Fibroblast of skin of right biceps (primary cell): Measurements from ENCODE around the gene AK5.

Source experiments
- DNase-seq: peaks from one replicate; pipeline ENCODE4 v3.0.0-alpha.2; 2013

AK5 gene

DNA sequence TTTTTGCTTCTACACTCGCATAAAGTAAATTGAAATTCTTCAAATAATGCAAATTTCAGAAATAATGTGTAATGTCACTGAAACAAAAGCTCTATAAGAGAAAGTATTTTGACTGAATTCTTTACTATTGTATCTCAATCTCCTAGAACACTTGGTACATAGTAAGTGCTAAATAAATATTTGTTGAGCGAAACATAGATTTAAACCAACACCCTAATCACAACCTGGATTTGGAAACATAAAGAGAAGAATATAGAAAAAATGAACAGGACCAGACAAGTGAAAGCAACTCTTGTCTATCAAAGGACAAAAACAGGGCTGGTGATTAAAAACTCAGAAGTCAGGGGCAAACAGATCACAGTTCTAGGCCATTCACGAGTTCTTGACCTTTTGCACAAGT is 74.3 kb downstream of the AK5 start:
- no peak for DNase-seq

DNA sequence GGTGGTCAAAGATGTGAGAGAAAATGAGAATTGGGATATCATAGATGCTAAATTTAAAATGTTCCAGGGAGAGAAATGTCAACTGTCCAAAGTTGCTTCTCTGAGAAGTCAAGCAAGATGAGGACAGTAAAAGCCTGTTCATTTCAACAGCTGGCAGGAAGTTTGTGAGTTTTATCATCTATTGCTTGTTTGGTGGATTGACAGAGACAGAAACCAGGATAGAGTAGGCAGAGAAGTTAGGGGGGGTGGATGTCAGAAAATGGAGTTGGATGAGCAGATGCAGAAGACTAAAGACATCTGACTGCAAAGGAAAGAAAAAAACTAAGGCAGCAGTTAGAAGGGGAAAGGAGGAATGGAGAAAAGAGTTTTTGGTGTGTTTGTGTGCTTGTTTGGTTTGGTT is 78.4 kb downstream of the AK5 start:
- DNase-seq: no peak

DNA sequence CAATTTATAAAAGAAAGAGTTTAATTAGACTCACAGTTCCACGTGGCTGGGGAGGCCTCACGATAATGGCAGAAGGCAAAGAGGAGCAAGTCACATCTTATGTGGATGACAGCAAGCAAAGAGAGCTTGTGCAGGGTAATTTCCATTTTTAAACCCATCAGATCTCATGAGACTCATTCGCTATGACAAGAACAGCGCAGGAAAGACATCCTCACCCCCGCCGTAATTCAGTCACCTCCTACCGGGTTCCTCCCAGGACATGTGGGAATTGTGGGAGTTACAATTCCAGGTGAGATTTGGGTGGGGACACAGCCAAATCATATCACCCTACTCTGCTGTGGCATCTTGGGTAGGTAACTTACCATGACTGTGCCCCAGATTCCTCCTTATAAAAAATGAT is 79.8 kb downstream of the AK5 start:
- DNase-seq: no peak

DNA sequence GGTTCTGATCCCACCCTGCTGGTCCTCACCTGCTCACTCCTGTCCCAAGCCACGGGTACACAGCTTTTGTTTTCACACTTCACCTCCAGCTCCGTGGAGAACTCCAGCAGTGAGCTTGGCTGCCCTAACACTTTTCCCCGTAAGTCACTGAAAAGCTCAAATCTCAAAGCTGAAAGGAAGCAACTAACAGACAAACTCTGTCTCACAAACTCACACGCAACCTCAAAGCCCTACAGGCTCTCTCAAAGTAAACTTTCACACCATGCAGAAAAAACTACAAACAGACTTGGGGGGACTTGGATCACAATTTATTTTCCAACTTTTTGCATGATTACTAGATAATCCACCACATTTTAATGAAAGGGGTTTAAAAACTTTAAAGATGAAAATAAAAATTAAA is 88.3 kb downstream of the AK5 start:
- peak; percentile 19 for DNase-seq

DNA sequence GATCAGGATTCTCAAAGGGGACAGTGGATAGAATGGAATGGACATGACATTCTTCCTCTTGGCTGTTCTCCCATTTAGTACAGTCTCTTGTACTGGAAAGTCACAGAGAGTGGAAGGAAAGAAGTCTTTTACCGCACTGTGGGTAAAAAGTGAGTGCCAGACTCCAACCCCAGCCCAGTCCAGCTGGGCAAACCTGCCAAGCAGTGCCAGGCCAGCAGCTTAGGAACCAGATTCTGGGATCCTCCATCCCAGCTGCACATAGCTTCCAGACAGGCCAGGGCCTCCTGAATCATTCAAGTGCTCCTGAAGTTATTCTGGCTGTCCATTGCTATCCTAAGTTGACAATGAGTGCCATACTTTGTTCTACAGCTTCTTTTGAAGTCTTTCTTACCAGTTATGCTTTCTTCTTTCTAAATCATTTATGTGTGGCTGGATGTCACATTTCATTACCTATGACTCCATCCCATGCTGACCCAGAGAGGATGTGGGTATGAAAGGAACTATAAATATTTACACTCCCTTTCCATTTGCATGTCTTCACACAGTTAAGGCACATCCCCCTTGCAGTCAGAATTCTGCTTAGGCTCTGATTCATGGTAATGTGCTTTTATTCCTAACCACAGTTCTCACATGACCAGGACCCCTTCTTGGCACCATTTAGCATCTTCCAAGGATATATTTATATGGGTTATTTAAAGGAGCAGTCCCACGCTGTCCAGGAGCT is 88.9 kb downstream of the AK5 start:
- peak; percentile 98 for DNase-seq

DNA sequence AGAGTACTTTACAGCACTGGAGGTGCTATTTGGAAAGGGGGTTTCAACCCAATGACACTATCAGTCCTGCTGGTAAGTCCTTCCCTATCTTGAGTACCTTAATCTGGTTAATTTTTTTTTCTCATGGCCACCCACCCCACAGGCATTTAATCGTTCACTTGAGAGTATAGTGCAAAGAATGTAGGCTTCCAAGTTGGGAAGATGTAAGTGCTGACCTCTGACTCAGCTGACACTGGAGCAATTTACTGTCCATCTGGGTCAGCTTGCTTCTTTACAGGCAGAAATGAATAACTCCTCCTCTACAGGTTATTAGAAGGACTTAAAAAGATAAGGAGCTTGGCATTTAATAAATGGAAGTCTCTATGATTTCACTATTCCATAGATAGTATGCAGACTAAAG is 89.6 kb downstream of the AK5 start:
- peak; percentile 13 for DNase-seq

DNA sequence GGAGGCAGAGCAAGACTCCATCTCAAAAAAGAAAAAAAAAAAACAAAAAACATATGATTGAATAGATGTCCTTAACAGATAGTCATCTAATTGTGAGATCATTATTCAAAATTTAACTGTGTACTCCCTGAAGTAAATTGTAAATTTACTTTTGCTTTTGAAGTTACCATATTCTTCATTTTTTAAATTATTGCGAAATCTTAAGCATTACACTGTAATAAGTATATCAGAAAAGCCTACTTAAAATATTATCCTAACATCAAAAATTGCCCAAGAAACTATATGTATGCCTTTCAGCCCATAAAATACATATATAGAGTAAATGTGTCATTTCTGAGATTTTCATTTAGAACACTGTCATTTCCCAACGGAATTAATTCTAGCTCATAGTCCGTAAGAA is 91.9 kb downstream of the AK5 start:
- DNase-seq: no peak

DNA sequence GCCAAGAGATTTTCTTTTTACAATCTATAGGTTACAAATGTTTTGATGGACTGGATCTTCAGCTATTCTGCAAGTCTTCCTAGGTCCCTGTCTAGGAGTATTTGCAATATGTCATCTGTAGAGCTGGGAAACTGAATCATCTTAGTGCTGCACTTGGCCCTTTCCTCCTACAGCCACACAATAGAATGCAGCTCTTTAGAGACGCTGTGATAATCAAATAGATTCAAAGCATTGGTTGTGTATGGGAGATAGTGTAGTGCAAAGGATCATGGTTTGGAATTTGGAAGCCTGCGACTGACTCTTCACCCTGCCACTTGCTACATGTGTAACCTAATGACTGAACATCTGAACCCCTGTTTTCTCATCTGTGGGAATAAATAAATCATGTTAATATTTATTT is 93.7 kb downstream of the AK5 start:
- DNase-seq: no peak

DNA sequence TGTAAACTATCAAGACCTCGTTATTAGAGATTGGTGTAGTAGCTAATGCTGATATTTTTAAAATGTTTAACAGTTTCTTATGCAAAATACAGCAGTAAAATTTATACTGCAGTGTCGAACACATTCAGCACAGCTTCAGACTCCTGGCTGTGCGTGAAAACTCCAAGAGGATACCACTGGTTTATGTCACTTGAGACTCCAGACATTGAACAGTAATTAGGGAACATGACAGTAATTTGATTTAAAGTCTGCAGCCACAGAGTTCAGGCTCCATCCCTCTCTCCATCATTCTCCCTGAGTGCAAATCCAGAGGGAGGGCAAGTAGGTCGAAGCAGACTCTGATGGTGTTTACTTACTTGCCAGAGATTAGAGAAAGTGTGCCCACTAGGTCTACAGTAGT is 94.2 kb downstream of the AK5 start:
- DNase-seq: no peak

DNA sequence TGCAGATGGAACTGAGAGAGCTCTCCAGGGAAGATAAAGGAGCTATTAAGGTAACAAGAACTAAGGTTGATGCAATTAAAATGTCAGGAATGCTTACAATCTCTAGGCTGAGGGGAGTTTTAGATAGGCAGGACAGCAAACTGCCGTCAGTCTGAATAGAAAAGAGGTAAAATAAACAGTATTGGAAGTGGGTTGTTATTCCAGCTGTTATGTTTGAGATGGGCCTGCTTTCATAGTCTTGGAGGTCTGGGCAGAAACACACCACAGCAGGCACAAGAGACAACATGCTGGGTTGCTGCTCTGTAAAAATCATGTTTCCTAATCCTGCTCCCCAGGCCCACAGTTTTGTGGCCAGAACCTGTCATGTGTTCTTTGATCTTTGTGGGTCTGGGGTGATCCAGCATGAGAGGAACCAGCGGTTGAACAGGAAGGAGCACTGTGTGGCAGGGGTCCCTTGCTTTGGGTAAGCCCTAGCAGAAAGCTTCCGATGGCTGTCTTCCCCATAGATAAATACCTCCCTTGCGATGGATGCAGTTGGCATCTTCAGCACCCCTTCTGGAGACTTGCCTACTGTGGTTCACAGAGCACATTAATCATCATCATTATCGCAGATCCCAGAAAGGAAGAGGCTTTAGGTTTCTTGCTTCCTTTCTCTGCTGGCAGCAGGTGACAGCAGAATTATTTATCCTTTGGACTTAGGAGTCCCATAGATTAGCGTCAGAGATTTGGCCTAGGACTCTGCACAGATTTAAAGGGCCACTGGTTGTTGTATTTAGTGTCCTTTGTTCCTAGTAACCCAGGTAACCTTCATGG is 97.1 kb downstream of the AK5 start:
- peak; percentile 26 for DNase-seq

DNA sequence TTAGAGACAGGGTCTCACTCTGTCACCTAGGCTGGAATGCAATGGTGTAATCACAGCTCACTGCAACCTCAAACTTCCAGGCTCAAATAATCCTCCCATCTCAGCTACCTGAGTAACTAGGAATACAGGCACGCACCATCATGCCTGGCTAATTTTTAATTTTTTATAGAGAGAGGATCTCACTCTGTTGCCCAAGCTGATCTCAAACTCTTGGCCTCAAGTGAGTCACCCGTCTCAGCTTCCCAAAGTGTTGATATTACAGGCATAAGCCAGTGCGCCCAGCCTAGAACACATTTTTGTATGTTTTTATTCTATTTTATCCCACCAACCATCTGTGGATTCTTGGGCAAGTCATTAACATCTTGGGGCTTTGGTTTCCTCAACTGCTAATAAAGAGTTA is 100.5 kb downstream of the AK5 start:
- peak; percentile 35 for DNase-seq

DNA sequence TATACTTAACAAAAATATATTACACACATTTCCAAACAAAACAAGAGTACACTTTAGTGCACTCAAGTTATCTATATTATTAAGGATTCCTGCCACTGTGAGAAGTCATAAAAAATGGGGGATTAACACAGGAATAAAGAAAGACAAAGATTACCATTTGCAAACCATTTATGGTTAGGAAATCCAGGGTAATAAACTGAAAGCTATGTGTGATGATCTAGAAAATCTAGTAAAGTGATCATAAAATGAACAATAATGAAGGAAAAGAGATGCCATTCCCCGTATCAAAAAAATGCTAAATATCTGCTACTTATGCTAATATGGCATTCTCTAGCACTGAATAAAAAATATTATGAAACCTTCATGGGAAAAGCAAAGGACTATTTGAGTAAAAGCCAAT is 101.4 kb downstream of the AK5 start:
- no peak for DNase-seq

DNA sequence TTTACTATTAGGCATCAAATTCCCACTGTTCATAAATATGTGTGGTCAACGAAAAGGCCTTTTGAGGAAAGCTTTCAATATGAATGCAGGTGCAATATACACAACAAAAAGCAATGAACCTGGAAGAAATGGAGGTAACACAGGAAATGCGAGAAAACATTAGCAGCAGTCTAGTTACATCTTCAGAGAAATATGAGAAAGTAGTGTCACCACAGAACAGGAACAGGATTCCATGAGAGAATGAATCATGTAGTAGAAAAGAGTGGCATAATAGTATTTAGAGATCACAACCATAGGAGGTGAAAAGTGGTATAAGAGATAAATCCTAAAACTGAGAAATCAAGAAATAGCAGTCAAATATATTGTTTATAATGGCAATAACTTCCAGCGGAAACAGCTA is 103.7 kb downstream of the AK5 start:
- peak; percentile 25 for DNase-seq

DNA sequence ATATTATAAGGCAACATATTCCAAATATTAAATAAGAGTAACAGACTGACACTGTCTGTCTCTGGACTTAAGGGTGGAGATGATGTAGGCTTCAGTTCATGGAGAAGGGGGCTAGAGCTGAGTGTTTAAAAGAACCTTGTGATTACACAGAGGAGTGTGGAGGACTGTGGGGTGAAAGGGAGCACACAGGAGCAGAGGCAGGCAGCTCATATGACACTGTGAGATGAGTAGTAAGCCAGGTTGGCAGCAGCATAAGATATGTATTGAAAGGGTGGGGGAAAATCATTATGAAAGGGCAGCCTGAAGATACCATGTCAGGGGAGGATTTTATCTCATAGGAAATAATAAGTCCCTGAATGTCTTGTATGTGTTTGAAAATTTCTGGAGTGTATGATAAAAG is 104.5 kb downstream of the AK5 start:
- DNase-seq: no peak

DNA sequence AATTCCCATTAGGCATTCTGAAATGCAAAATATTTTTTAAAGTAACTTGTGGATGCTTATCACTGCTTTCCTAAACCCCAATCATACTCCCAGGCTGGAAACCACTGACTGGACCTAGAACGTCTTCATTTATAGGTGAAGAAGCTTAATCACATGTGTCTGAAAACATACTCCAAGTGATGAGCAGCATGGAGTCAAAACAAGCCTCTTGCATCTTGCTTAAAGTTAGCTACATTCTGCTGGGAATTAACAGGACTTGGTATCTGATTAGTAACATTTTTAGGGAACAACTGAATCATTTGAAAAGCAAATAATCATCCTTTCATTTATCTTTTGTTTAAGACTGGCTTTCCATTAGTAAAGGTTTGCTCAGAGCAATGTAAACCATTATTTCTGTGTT is 105.7 kb downstream of the AK5 start:
- no peak for DNase-seq

DNA sequence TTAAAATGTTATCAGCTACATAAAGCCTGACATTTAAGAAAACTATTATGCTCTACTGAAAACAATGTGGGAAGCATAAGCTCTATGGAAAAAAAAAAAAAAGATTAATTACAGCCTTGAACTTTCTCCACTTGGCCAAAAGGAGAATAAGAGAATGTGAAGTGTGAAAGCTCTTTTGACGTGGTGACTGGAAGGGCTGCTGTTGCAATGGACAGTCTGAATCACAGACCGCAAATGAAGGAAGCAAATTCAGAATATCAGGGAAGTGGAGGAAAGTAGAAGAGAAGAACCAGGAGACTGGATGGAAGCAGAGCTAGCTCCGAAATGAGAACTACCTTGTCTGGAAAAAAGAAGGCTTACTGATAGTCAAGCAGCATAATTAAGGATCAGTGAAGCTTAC is 106.8 kb downstream of the AK5 start:
- no peak for DNase-seq

DNA sequence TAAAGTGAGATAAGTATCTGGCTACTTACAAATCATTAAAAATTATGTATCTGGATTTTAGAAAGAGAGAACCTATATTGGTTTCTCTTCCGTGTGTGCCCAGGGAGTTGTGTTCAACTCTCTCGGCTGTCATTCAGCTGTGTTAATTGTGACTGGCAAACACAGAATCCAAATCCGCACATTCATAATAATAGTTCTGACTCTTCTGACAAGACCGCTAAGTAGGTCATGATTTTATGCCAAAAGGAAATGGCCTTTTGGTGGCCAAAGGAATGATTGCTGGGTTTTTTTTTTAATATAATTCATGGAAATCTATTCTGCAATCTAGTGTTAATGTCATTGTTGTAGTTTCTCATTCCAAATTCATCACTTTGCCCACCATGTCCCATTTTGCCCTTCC is 110.7 kb downstream of the AK5 start:
- no peak for DNase-seq

DNA sequence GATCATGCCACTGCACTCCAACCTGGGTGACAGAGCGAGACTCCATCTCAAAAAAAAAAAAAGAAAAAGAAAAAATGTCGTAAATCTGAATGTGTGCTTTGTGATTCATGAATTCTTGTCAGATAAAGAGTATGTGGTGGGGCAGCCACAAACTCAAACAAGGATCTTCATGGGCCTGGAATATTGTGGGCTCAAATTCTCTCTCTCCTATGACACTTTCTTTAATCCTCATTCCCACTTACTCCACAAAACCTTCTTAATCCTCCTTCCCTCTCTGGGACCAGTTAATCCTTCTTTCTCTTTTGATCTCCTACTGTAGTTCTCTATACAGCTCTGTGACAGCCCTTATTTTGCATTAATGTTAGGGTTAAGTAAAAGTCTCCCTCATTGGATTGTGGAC is 112.3 kb downstream of the AK5 start:
- peak; percentile 84 for DNase-seq

DNA sequence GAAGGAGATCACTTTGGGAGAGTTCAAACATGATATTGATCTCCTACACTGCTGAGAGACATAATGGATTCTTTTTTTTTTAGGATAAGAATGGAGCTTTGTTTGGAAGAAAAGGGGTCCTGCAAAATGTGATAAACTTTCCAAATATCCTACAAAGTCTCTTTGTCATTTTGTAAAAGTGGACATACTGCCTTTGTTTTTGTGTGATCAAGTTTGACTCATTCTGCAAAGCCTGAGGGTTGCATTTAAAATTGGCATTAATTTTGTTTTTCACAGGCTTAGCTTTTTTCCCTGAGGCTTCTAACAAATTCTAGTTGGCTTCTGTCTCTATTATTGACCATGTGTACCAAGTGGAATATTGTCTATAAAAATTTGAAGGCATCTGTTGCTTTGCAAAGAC is 113.2 kb downstream of the AK5 start:
- DNase-seq: no peak

DNA sequence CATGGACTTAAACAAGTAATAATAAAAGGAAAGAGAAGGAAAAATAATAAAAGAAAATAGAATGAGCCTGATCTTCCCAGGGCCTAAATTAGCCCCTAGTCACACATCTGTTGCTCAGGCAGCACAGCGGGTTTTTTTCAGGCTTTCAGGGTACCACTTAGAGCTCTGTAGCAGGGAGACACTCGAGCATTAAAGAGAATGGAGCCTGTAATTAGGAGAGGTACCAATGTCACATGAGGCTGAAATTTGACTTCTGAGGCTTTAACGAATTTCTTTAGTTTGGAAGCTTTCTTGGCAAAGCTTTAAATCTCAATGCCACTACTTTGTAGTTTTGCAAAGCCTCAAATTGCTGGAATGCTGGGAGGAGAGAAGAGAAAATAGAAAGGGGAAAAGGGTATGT is 116.3 kb downstream of the AK5 start:
- DNase-seq: no peak

DNA sequence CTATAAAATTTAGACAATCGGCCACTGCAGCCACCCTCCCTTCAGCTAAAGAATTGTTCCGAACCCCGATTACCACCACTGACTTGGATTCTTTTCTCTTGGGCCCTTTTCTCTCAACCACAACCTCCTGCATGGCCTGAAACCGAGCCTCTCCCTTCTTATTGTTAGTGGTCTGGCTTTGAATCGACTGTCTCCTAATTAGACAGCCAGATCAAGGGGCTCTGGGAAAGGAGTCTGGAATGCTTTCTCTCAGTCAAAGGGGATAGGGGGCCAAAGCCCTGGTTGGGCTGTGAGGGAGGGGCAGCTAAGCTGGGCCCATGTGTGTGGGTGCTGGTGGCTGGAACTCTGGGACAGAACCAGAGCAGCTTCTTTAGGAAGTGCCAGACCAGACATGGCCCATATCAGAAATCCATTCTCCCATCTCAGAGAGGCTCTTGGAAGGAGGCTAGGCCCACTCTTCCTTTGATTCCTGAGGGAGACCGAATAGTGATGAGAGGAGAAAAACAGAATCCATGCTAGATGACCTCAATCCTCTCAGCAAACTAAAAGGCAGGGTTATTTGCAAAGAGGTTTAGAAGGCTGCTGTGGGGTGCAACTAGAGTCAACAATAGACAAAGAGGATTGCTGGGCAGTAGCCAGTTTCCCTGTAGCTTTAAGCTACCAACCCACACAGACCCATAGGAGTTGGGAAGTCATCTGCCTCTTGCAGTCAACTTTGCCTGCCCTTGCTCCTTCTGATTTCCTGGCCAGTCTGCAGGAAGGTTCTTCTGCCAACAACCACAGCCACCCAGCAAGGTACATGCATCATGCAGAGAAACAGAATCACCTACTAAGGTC is 117.6 kb downstream of the AK5 start:
- DNase-seq: no peak

DNA sequence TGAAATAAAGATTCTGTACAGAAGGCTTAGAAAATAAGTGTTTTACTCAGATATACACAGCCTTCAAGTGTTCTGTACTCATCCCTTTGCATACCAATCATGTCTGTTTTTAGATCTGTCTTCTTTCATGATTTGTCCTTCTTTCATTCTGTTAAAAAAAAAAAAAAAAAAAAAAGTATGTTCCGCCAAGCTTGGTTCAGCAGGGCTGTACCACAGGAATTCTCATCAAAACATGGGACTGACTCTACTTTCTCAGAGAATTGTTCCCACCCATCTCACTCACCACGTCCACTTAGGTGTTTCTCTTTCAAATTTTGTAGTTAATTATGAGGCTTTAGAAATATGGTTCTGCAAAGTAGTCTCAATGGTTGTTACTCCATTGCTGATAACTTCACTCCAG is 119.0 kb downstream of the AK5 start:
- peak; percentile 34 for DNase-seq

DNA sequence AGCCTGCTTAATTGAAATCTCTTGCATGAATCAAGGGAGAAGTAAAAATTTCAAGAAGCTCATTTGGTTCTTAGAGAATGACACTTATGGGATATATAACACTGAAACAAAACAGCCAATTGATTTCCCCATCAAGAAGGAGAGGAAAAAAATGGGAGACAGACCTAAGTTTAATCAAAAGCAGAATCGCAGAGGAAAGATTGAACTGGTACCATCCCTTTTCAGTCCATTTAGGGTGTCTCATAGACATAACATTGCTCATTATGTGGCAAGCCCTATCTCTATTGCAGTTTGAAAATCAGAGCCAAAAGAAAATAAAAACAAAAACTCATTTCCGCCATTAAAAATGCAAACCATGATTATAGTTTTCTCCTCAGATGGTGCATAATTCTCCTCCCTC is 119.6 kb downstream of the AK5 start:
- no peak for DNase-seq

DNA sequence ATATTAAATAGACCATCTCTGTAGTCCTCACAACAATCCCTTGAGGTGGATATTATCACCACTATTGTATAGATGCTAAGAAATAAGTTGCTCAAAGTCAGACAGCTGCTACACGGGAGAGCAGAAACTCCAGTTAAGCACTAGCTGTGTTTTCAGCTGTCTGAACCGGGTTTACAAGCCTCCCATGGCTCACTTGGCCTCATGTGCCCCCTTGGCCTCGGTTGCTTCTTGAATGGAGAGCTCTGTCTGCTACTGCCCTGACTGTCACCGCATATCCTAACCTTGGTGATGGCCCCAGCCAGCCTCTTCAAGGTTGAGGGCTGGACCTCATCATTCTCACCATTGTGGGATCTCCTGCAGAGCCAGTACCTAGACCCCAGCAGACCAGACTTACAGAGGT is 123.4 kb downstream of the AK5 start:
- DNase-seq: no peak
